SJCRH30 (cell line): ENCODE measurements around the gene UNKL. TPM values are rescaled to one million over a fixed set of nuclear protein-coding genes. Genes with fewer than 3 reads are reported as not detected.

Source experiments
- DNase-seq, 2 experiments: peaks; one replicate each; pipeline ENCODE4 v3.0.0-alpha.2; 2015 to 2020
- H3K27ac ChIP-seq: fragments of 250-450 bp; sonication (Bioruptor Pico); 2 replicates; pipeline ENCODE4 v1.5.1; 2020; ENCODE audit warnings: mild to moderate bottlenecking, moderate library complexity
- H3K27me3 ChIP-seq: fragments of 250-450 bp; sonication (Bioruptor Pico); 2 replicates; pipeline ENCODE4 v1.5.1; 2020; ENCODE audit warnings: mild to moderate bottlenecking, moderate library complexity
- H3K36me3 ChIP-seq: fragments of 250-450 bp; sonication (Bioruptor Pico); 2 replicates; pipeline ENCODE4 v1.5.1; 2020; ENCODE audit warnings: mild to moderate bottlenecking, moderate library complexity
- H3K4me1 ChIP-seq: fragments of 250-450 bp; sonication (Bioruptor Pico); 2 replicates; pipeline ENCODE4 v1.5.1; 2020; ENCODE audit warnings: mild to moderate bottlenecking, moderate library complexity
- H3K4me3 ChIP-seq: fragments of 250-450 bp; sonication (Bioruptor Pico); 2 replicates; pipeline ENCODE4 v1.5.1; 2020; ENCODE audit warnings: mild to moderate bottlenecking, moderate library complexity
- H3K9me3 ChIP-seq: fragments of 250-450 bp; sonication (Bioruptor Pico); replicated peaks from 2 replicates; pipeline ENCODE4 v1.5.1; 2020; ENCODE audit warnings: mild to moderate bottlenecking, moderate library complexity
- total RNA-seq: library from RNA; depleted of rRNA; stranded (reverse); fragments of >200 nt; shearing (Covaris generic); gene quantifications from 2 replicates; pipeline ENCODE4 v1.2.3, GENCODE V29; 2014

UNKL gene
- total RNA-seq, 1 experiment from 2014 or later: 9.8 TPM

DNA sequence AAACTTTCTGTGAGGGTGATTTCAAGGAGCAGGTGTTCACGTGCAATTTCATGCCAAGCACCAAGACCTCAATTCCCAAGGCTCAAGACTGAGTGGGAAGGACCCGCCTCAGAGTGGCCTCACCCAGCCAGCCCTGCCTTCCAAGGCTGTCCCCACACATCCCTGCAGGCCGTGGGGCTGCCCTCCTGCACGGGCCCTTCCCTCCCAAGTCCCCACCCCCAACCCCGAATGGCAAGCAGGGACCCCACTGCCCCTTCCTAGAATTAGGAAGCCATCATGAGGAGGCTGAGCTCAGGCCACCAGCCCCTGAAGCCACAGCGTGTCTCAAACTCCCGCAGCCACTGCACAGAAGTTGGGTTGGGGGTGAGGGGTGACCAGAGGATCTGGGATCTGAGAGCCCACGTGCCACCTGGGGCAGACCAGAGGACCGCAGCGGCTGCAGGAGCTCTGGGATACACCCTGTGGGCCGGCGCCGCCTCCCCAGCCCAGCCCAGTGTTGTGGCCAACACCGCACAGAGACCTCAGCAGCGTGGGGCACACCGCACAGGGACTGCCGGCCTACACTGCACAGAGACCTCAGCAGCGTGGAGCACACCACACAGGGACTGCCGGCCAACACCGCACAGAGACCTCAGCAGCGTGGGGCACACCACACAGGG is 42.1 kb downstream of the UNKL start:
- Histone ChIP-seq H3K36me3 (no peaks in the 10 kb centered on the region), H3K9me3 (no peaks in the 10 kb centered on the region), H3K4me1 (peaks cover 18% of the 10 kb centered on the region), H3K27me3 (no peaks in the 10 kb centered on the region), H3K4me3 (no peak overlapping the region), H3K27ac (peak overlapping the region; percentile 38; the same call in 1 of the 2 replicates)
- peak; percentile 37 to 47 for DNase-seq

DNA sequence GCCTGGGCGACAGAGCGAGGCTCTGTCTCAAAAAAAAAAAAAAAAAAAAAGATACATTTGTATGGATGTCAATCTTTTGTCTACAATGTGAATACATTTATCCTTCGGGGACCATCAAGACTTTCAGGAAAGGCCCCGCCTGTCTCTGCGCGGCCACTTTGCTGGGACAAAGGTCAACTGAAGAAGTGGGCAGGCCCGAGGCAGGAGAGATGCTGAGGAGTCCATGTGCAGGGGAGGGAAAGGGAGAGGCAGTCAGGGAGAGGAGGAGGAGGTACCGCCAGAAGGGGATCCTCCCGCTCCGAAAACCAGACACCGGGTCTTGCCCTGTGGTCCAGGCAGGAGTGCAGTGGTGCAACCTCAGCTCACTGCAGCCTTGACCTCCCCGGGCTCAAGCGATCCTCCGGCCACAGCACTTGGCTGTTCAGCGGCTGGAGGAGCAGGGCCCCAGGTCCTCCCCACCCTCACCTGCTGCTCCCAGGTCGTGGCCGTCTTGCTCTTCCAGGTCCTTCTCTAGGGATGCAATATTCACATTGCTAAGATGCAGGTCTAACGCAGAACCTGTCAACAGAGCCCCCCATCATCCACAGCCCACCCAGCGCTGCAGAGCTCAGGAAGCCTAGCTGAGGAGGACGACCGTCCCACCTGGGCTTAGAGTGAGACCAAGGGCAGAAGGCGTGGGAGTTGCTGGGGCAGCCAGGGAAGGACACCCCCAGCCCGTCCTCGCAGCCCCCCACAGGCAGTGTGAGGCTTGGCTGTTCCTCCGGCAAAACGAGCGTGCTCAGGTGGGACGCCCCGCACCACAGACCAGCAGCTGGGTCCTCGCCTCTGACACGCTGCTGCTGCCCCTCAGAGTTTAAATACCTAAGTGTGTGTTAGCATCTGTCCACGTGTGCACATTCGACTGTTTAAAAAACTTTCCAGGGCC is 43.2 kb downstream of the UNKL start:
- H3K4me1 ChIP-seq: peaks cover 18% of the 10 kb centered on the region
- H3K9me3 ChIP-seq: no peaks in the 10 kb centered on the region
- no peak for DNase-seq
- H3K27me3 ChIP-seq: no peaks in the 10 kb centered on the region
- H3K4me3 ChIP-seq: no peak overlapping the region
- no peaks in the 10 kb centered on the region for H3K36me3 ChIP-seq
- H3K27ac ChIP-seq: no peak overlapping the region

DNA sequence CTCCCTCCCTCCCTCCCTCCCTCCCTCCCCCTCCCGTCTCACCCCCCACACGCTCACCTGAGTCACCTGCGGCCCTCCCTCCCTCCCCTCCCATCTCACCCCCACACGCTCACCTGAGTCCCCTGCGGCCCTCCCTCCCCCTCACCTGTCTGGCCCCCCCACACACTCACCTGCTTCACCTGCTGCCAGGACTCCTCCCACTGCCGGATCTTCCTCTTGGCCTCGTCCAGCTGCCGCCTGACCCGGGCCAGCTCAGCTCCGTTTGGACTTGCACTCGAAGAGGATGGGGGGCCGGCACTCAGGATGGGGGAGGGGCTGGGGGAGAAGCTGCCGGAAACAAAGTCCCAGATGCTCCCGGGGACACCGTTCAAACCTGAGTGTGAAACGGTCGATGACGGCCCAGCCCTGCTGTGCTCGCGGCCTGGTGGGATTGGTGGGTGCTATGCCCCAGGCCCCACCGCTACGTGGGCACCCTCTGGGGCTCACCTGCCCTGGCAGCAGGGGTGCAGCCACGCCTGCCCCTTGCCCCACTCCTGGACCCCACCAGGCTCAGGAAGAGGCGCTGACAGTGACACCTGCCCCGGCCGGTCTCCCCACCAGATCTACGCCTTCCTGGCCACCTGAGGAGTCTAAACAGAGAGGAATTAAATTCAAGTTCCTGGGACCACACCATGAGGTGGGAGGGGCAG is 46.9 kb downstream of the UNKL start:
- Histone ChIP-seq H3K4me1 (peaks cover 12% of the 10 kb centered on the region), H3K27me3 (no peaks in the 10 kb centered on the region), H3K9me3 (no peaks in the 10 kb centered on the region), H3K27ac (no peak overlapping the region), H3K36me3 (peaks cover 14% of the 10 kb centered on the region), H3K4me3 (no peak overlapping the region)
- no peak for DNase-seq

DNA sequence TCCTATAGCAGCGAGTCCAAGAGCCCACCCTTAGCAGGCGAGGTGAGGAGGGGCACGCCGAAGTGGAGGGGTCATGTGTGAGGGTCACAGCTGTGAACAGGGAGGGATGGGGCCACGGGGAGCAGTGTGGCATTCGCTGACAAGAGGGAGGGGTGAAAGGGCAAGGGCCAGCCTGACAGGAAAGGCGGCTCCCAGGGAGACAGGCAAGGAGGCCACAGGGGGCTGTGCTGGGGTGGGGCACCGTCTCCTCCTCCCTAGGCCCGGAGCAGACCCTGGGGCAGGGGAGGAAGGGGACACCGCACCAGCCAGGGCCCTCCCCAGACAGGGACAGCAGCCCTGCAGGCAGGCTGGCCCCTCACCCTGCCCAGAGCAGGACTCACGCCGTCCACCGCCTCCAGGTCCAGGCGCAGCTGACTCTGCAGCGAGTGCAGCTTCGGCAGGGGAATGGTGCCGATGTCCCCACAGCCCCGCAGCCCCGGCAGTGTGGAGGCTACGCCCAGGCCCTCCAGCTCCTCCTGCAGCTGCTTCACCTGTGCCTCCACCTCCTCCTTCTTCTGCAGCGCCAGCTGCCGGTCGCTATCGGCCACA is 47.7 kb downstream of the UNKL start:
- Histone ChIP-seq H3K9me3 (no peaks in the 10 kb centered on the region), H3K27ac (no peak overlapping the region), H3K27me3 (no peaks in the 10 kb centered on the region), H3K36me3 (peaks cover 17% of the 10 kb centered on the region), H3K4me3 (no peak overlapping the region), H3K4me1 (peaks cover 7% of the 10 kb centered on the region)
- no peak for DNase-seq

DNA sequence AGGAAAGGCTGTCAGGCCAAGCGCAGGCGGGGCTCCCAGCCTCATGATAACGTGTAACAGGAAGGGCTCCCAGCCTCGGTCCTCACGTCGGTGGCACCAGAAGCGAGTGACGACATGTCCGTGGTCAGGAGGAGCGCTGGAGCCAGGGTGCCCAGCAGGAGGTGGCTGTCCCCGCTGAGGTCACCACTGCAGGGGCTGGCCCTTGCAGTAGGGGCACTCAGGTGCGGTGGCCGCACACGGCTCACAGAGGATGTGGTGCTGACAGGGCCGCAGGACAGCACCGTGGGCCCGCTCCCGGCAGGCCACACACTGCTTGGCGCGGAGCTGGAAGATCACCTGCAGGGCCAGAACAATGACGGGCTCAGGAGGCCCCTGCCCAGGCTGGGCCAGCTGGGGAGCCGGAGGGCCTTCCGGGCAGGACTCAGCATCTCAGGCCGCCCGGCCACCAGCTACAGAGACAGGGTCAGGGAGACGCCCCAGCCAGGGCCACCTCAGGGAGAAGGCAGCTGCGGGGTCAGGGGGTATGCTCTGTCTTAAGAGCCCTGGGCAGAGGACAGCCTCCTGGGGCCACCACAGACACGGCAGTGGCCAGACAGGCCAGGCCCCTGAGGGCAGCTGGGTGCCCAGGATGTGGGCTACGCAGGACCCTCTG is 48.3 kb downstream of the UNKL start:
- Histone ChIP-seq H3K4me1 (peaks cover 7% of the 10 kb centered on the region), H3K36me3 (peaks cover 17% of the 10 kb centered on the region), H3K27me3 (no peaks in the 10 kb centered on the region), H3K27ac (no peak overlapping the region), H3K9me3 (no peaks in the 10 kb centered on the region), H3K4me3 (no peak overlapping the region)
- no peak for DNase-seq

- DNase-seq: no peak
- Histone ChIP-seq H3K27me3 (no peaks in the 10 kb centered on the region), H3K9me3 (no peaks in the 10 kb centered on the region), H3K36me3 (peaks cover 17% of the 10 kb centered on the region), H3K4me3 (no peak overlapping the region), H3K4me1 (peaks cover 7% of the 10 kb centered on the region), H3K27ac (0 out of 2 replicates have a peak overlapping the region, but pooled peaks have one; percentile 10)
Observed at GRCh38 chr16:1364510-1364909, 50.0 kb downstream of the UNKL start.

DNA sequence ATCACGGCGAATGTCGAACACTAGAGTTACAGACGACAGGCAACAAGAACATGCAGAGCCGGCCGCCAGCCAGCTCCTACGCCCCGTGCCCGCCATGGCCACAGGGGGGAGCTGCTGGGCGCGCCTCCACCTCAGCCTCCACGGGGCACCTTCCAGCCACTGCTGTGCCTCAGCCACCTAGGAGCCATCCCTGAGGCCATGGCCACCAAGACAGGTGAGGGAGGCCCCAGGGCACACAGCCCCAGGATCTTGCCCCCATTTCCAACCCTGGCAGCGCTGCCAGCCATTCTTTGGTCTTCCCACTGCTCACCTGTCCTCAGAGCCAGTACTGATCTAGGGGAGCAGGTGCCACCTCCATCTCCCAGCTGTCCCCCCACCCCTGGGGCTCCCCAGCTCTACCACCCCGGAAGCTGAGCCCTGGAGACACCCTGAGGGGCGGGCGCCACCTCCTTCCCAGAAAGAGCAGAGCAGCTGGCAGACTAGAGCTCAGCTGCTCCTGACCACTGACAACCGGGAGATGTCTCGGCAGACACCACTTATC is 50.9 kb downstream of the UNKL start:
- H3K9me3 ChIP-seq: no peaks in the 10 kb centered on the region
- H3K27ac ChIP-seq: 0 out of 2 replicates have a peak overlapping the region, but pooled peaks have one; percentile 12
- peaks cover 17% of the 10 kb centered on the region for H3K36me3 ChIP-seq
- peaks cover 7% of the 10 kb centered on the region for H3K4me1 ChIP-seq
- no peak overlapping the region for H3K4me3 ChIP-seq
- peak; percentile 53 to 67 for DNase-seq
- no peaks in the 10 kb centered on the region for H3K27me3 ChIP-seq

DNA sequence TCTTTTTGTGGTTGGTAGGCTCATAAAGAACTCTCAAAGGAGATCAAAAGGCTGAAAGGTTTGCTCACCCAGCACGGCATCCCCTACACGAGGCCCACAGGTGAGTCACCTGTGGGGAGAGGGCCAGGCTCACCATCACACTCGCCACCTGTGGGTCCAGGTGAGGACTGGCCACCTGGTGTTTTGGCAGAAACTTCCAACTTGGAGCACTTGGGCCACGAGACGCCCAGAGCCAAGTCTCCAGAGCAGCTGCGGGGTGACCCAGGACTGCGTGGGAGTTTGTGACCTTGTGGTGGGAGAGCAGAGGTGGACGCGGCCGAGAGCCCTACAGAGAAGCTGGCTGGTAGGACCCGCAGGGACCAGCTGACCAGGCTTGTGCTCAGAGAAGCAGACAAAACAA is 51.7 kb downstream of the UNKL start:
- DNase-seq: no peak
- H3K4me3 ChIP-seq: no peak overlapping the region
- peaks cover 17% of the 10 kb centered on the region for H3K36me3 ChIP-seq
- no peaks in the 10 kb centered on the region for H3K9me3 ChIP-seq
- H3K4me1 ChIP-seq: peaks cover 7% of the 10 kb centered on the region
- no peaks in the 10 kb centered on the region for H3K27me3 ChIP-seq
- H3K27ac ChIP-seq: no peak overlapping the region

GRCh38 chr16:1361685-1362360 is 52.7 kb downstream of the UNKL start:
- no peaks in the 10 kb centered on the region for H3K9me3 ChIP-seq
- no peak for DNase-seq
- H3K36me3 ChIP-seq: peaks cover 17% of the 10 kb centered on the region
- peaks cover 7% of the 10 kb centered on the region for H3K4me1 ChIP-seq
- H3K27ac ChIP-seq: no peak overlapping the region
- no peaks in the 10 kb centered on the region for H3K27me3 ChIP-seq
- H3K4me3 ChIP-seq: no peak overlapping the region

DNA sequence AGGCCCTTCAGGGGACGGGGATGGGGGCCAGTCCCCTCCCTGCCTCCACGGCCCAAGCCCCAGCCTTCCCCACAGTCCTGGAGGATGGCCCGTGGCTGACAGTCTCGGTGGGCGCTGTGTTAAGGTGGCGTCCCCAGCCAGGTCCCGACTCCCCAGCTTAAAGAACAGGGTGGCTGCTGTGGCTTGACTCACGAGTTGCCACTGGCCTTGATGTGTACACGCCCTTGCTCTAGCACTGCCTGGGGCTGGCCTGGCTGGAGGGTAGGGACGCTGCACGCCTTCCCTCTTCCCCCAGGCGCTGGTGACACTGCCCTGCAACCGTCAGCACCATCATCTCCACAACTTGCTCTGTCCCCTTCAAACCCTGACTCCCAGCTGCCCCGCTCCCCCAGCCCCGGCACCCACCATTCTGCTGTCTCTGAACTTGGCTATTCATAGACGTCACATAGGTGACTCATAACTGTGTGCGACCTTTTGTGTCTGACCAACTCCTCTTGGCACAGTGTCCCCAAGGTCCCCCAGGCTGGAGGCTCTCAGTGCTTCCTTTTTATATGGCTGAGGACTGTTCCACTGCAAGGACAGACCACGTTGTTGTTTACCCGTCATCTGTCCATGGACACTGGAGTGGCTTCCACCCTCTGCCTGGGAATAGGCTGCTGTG is 56.5 kb downstream of the UNKL start:
- Histone ChIP-seq H3K4me1 (no peaks in the 10 kb centered on the region), H3K27me3 (no peaks in the 10 kb centered on the region), H3K9me3 (no peaks in the 10 kb centered on the region), H3K36me3 (peaks cover 7% of the 10 kb centered on the region; the same call in 1 of the 2 replicates), H3K4me3 (no peak overlapping the region), H3K27ac (no peak overlapping the region)
- DNase-seq: no peak

GRCh38 chr16:1356061-1356900 is 58.2 kb downstream of the UNKL start:
- no peak for DNase-seq
- Histone ChIP-seq H3K4me1 (peaks cover 3% of the 10 kb centered on the region), H3K27ac (no peak overlapping the region), H3K9me3 (no peaks in the 10 kb centered on the region), H3K36me3 (no peaks in the 10 kb centered on the region), H3K27me3 (no peaks in the 10 kb centered on the region), H3K4me3 (no peak overlapping the region)

DNA sequence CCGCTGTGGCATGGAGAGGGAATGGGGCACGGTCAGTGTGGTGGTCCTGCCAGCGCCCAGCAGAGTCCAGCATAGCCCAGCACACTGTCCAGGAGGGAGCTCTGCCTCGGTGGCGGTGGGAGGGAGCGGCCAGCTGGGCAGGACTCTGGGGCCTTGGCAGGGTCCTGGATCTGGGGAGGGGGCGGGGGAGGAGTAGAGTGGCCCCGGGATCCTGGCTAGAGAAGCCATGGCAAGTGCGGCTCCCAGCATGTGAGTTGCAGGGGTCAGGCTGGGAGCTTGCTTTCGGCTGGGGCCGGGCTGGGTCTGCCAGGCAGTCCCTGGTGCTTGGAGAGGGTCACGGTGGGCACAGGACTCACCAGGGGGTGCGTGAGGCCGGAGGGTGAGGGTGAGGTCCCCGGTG is 58.9 kb downstream of the UNKL start:
- H3K9me3 ChIP-seq: no peaks in the 10 kb centered on the region
- no peaks in the 10 kb centered on the region for H3K27me3 ChIP-seq
- peaks cover 7% of the 10 kb centered on the region for H3K4me1 ChIP-seq
- H3K4me3 ChIP-seq: no peak overlapping the region
- H3K36me3 ChIP-seq: no peaks in the 10 kb centered on the region
- DNase-seq: no peak
- H3K27ac ChIP-seq: no peak overlapping the region
